ENCODE data around the gene BTG4. TPM values are rescaled to one million over a fixed set of nuclear protein-coding genes. Genes with fewer than 3 reads are reported as not detected.

Gene BTG4
- total RNA-seq, 1 experiment from 2014 or later, result not detected

- TF ChIP-seq ELF4 (CRISPR knock-in tag; IDR thresholded peaks at IDR 0.05; ENCODE audit: low read depth) (no peak), ZMAT4 (CRISPR knock-in tag; IDR thresholded peaks at IDR 0.05) (no peak), FOXJ3 (CRISPR knock-in tag; IDR thresholded peaks at IDR 0.05; ENCODE audit: borderline replicate concordance) (no peak), AR (CRISPR knock-in tag; IDR thresholded peaks at IDR 0.05) (no peak), ATF6 (CRISPR knock-in tag; IDR thresholded peaks at IDR 0.05) (no peak), ATF2 (CRISPR knock-in tag; IDR thresholded peaks at IDR 0.05; ENCODE audit: borderline replicate concordance, low read depth) (no peak)
- CTCF ChIA-PET, result interaction anchor here (1.9 kb wide), 1 partner anchor 12 kb away, joined by 9 read pairs; the partner anchor contains the start of gene BTG4
- ATAC-seq (no peak), DNase-seq (ENCODE audit: low spot score) (no peak)
- H3K4me3 Mint-ChIP-seq, result no peak overlapping the region
- no peaks in the 10 kb centered on the region for H3K36me3 Mint-ChIP-seq
- H3K4me1 Mint-ChIP-seq, result peaks cover 21% of the 10 kb centered on the region
- no peaks in the 10 kb centered on the region for H3K27me3 Mint-ChIP-seq (ENCODE audit: low read depth)
- POLR2A ChIA-PET, result no interaction called here
- H3K9me3 Mint-ChIP-seq, result no peaks in the 10 kb centered on the region
- H3K27ac Mint-ChIP-seq, result no peak overlapping the region
Measured at GRCh38 chr11:111500481-111500880, 11.7 kb downstream of the BTG4 start.

- Mint-ChIP-seq H3K4me3 (no peak overlapping the region), H3K27me3 (ENCODE audit: low read depth) (no peaks in the 10 kb centered on the region), H3K36me3 (no peaks in the 10 kb centered on the region), H3K9me3 (no peaks in the 10 kb centered on the region), H3K4me1 (peaks cover 21% of the 10 kb centered on the region), H3K27ac (no peak overlapping the region)
- TF ChIP-seq JUN (CRISPR knock-in tag; IDR thresholded peaks at IDR 0.05) (no peak), ZNF425 (CRISPR knock-in tag; conservative IDR thresholded peaks at IDR 0.05) (no peak), MXD4 (CRISPR knock-in tag; IDR thresholded peaks at IDR 0.05; ENCODE audit: borderline replicate concordance) (no peak), RORB (CRISPR knock-in tag; IDR thresholded peaks at IDR 0.05) (no peak), ZNF416 (CRISPR knock-in tag; IDR thresholded peaks at IDR 0.05) (no peak), NFE2L1 (CRISPR knock-in tag; IDR thresholded peaks at IDR 0.05) (no peak), CREB1 (CRISPR knock-in tag; IDR thresholded peaks at IDR 0.05) (no peak), EMX1 (CRISPR knock-in tag; IDR thresholded peaks at IDR 0.05) (no peak), TP53 (CRISPR knock-in tag; IDR thresholded peaks at IDR 0.05) (no peak), NFYB (CRISPR knock-in tag; conservative IDR thresholded peaks at IDR 0.05; ENCODE audit: low read depth) (no peak), TEAD4 (CRISPR knock-in tag; IDR thresholded peaks at IDR 0.05) (no peak), USF1 (CRISPR knock-in tag; IDR thresholded peaks at IDR 0.05) (no peak), ZNF219 (CRISPR knock-in tag; IDR thresholded peaks at IDR 0.05; ENCODE audit: borderline replicate concordance) (no peak), ZNF396 (CRISPR knock-in tag; IDR thresholded peaks at IDR 0.05; ENCODE audit: borderline replicate concordance) (no peak), JAZF1 (CRISPR knock-in tag; IDR thresholded peaks at IDR 0.05) (no peak), SOX15 (CRISPR knock-in tag; IDR thresholded peaks at IDR 0.05) (no peak), FOXJ3 (CRISPR knock-in tag; IDR thresholded peaks at IDR 0.05; ENCODE audit: borderline replicate concordance) (no peak), ZNF121 (CRISPR knock-in tag; IDR thresholded peaks at IDR 0.05) (no peak), ETV6 (CRISPR knock-in tag; IDR thresholded peaks at IDR 0.05) (no peak), CTCF (IDR thresholded peaks at IDR 0.05) (no peak)
- CTCF ChIA-PET, result no interaction called here
- POLR2A ChIA-PET, result no interaction called here
- no peak for ATAC-seq
- DNase-seq (ENCODE audit: low spot score), result no peak
Measured at GRCh38 chr11:111499483-111499882, 12.7 kb downstream of the BTG4 start.
